IMR-90 (cell line): Measurements from ENCODE around the gene NEK6. TPM values are rescaled to one million over a fixed set of nuclear protein-coding genes. Genes with fewer than 3 reads are reported as not detected.

Source experiments
- ATAC-seq: fragments of 200-7000 bp; cut with Tn5 transposase; 2 replicates; pipeline ENCODE4 v1.9.1; 2020; ENCODE audit warnings: low read depth, mild to moderate bottlenecking, moderate library complexity
- BruUV-seq: library from RNA; stranded (reverse); fragments of 400-500 nt; replicated peaks from 2 replicates; lab custom pipeline; 2021; lab: Mats Ljungman, UMichigan
- CTCF ChIA-PET: fragments of 300-600 bp; formaldehyde crosslinking; extraction: SDS; loops from one replicate; lab custom pipeline; 2021; ENCODE audit warnings: antibody characterized with exemption; lab: Yijun Ruan, JAX
- POLR2A ChIA-PET: fragments of 300-600 bp; sonication (Branson Sonifier 250); formaldehyde crosslinking; loops from one replicate; lab custom pipeline; 2022; ENCODE audit warnings: antibody characterized with exemption; ENCODE audit not compliant: unreplicated experiment; lab: Charles Lee
- DNase-seq: peaks from one replicate; pipeline ENCODE4 v3.0.0; 2013
- H2AFZ ChIP-seq: replicated peaks from 2 replicates; pipeline ENCODE3; 2013; ENCODE audit warnings: low read length, mild to moderate bottlenecking; ENCODE audit not compliant: poor library complexity
- H2AK5ac ChIP-seq: 2 replicates; pipeline ENCODE4 v1.6.1; 2013; ENCODE audit warnings: low read depth, low read length, inconsistent platforms
- H2AK9ac ChIP-seq: replicated peaks from 2 replicates; pipeline ENCODE3; 2013; ENCODE audit warnings: mild to moderate bottlenecking, low read depth, low read length, moderate library complexity; ENCODE audit not compliant: poor library complexity
- H2BK120ac ChIP-seq: 2 replicates; pipeline ENCODE4 v1.6.1; 2013; ENCODE audit warnings: low read depth, low read length, inconsistent platforms
- H2BK15ac ChIP-seq: 3 replicates; pipeline ENCODE4 v1.6.1; 2013; ENCODE audit warnings: low read depth, low read length, inconsistent platforms
- H2BK20ac ChIP-seq: 2 replicates; pipeline ENCODE4 v1.6.1; 2013; ENCODE audit warnings: low read depth, mild to moderate bottlenecking, inconsistent platforms, low read length, moderate library complexity
- H2BK5ac ChIP-seq: 2 replicates; pipeline ENCODE4 v1.6.1; 2013; ENCODE audit warnings: mild to moderate bottlenecking, low read depth, low read length, inconsistent platforms; ENCODE audit not compliant: poor library complexity, severe bottlenecking
- H3K14ac ChIP-seq: replicated peaks from 2 replicates; pipeline ENCODE4 v1.6.1; 2013; ENCODE audit warnings: low read depth, low read length, inconsistent platforms
- H3K18ac ChIP-seq: 2 replicates; pipeline ENCODE4 v1.6.1; 2013; ENCODE audit warnings: low read depth, low read length, control low read depth
- H3K23ac ChIP-seq: 2 replicates; pipeline ENCODE4 v1.6.1; 2013; ENCODE audit warnings: low read depth, low read length, inconsistent platforms
- H3K27ac ChIP-seq: 2 replicates; pipeline ENCODE4 v1.5.1; 2013; ENCODE audit warnings: mild to moderate bottlenecking, control low read depth, low read length; ENCODE audit not compliant: insufficient read depth
- H3K27me3 ChIP-seq: 2 replicates; pipeline ENCODE4 v1.6.1; 2013; ENCODE audit warnings: low read length; ENCODE audit not compliant: control insufficient read depth, insufficient read depth
- H3K36me3 ChIP-seq: 2 replicates; pipeline ENCODE4 v1.6.1; 2013; ENCODE audit warnings: low read length, mixed read lengths; ENCODE audit not compliant: control insufficient read depth, insufficient read depth
- H3K4ac ChIP-seq: 2 replicates; pipeline ENCODE4 v1.6.1; 2013; ENCODE audit warnings: low read depth, low read length, inconsistent platforms
- H3K4me1 ChIP-seq: 2 replicates; pipeline ENCODE4 v1.6.1; 2013; ENCODE audit warnings: low read length, mixed read lengths; ENCODE audit not compliant: control insufficient read depth, insufficient read depth
- H3K4me2 ChIP-seq: 2 replicates; pipeline ENCODE4 v1.6.1; 2013; ENCODE audit warnings: low read depth, mild to moderate bottlenecking, control low read depth, low read length, moderate library complexity
- H3K4me3 ChIP-seq: 2 replicates; pipeline ENCODE4 v1.5.1; 2013; ENCODE audit warnings: low read depth, mild to moderate bottlenecking, control low read depth, low read length, moderate library complexity; ENCODE audit not compliant: insufficient read depth
- H3K56ac ChIP-seq: 2 replicates; pipeline ENCODE4 v1.6.1; 2013; ENCODE audit warnings: low read length, inconsistent platforms; ENCODE audit not compliant: insufficient read depth; ENCODE audit errors: extremely low read depth
- H3K79me1 ChIP-seq, 2 experiments: 2 replicates each; pipeline ENCODE4 v1.6.1; 2013; ENCODE audit warnings: low read length in 2 of 2, inconsistent platforms in 1 of 2, low read depth in 1 of 2
- H3K9ac ChIP-seq: 2 replicates; pipeline ENCODE4 v1.6.1; 2013; ENCODE audit warnings: low read depth, low read length, control low read depth
- H3K9me1 ChIP-seq: 2 replicates; pipeline ENCODE4 v1.6.1; 2013; ENCODE audit warnings: low read length, inconsistent platforms; ENCODE audit not compliant: insufficient read depth
- H3K9me3 ChIP-seq: 2 replicates; pipeline ENCODE4 v1.6.1; 2013; ENCODE audit warnings: low read length; ENCODE audit not compliant: control insufficient read depth, insufficient read depth
- H4K20me1 ChIP-seq: 2 replicates; pipeline ENCODE4 v1.6.1; 2013; ENCODE audit warnings: low read length, inconsistent platforms; ENCODE audit not compliant: insufficient read depth
- H4K5ac ChIP-seq: 2 replicates; pipeline ENCODE4 v1.6.1; 2013; ENCODE audit warnings: mild to moderate bottlenecking, low read depth, low read length, control low read depth
- H4K8ac ChIP-seq, 2 experiments: 2 replicates each; pipeline ENCODE4 v1.6.1; 2013; ENCODE audit warnings: low read depth in 2 of 2, low read length in 2 of 2, control low read depth in 1 of 2, inconsistent platforms in 1 of 2
- H4K91ac ChIP-seq: 2 replicates; pipeline ENCODE4 v1.6.1; 2013; ENCODE audit warnings: low read depth, low read length, inconsistent platforms; ENCODE audit not compliant: insufficient read depth
- FOS ChIP-seq: fragments of 150-350 bp; IDR thresholded peaks from 2 replicates; pipeline ENCODE4 v1.6.1; 2016; ENCODE audit warnings: low read depth, low read length
- WGBS, 2 experiments: methylation state at CpG; one replicate each; pipeline versions ENCODE4 v1.1.5 to v1.1.7; 2013; ENCODE audit warnings: missing lambda C conversion rate in 2 of 2; ENCODE audit not compliant: insufficient read length in 1 of 2; ENCODE audit errors: extremely low coverage in 2 of 2; 5-methylcytosine and 5-hydroxymethylcytosine counted together
- dilution Hi-C: fragments of 300-500 bp; cut with HindIII; formaldehyde crosslinking; loops from one replicate; pipeline ENCODE4 v1.14.3; 2018; ENCODE audit warnings: low sequenced_read_pairs; ENCODE audit not compliant: unreplicated experiment
- in situ Hi-C: fragments of 300-500 bp; cut with MboI; formaldehyde crosslinking; loops from 3 replicates; pipeline ENCODE4 v1.14.3; 2019; ENCODE audit warnings: low sequenced_read_pairs, inconsistent platforms, mixed read lengths
- intact Hi-C: fragments of 100-400 bp; cut with micrococcal nuclease; formaldehyde crosslinking; loops from 2 replicates; pipeline ENCODE4 v1.10.0; 2022
- polyA plus RNA-seq, 3 experiments: library from polyadenylated mRNA; depleted of rRNA; stranded (reverse); fragments of >200 nt; gene quantifications; 2 replicates each; pipeline ENCODE4 v1.2.3, GENCODE V29; 2012; ENCODE audit warnings: low replicate concordance in 1 of 3
- total RNA-seq: library from RNA; depleted of rRNA; stranded (reverse); fragments of >200 nt; gene quantifications from 2 replicates; pipeline ENCODE4 v1.2.3, GENCODE V29; 2012

The NEK6 gene
- total and polyA plus RNA-seq, 2 of the 4 experiments (the other 2 are of a cell fraction) = 79.9 to 112 TPM

DNA sequence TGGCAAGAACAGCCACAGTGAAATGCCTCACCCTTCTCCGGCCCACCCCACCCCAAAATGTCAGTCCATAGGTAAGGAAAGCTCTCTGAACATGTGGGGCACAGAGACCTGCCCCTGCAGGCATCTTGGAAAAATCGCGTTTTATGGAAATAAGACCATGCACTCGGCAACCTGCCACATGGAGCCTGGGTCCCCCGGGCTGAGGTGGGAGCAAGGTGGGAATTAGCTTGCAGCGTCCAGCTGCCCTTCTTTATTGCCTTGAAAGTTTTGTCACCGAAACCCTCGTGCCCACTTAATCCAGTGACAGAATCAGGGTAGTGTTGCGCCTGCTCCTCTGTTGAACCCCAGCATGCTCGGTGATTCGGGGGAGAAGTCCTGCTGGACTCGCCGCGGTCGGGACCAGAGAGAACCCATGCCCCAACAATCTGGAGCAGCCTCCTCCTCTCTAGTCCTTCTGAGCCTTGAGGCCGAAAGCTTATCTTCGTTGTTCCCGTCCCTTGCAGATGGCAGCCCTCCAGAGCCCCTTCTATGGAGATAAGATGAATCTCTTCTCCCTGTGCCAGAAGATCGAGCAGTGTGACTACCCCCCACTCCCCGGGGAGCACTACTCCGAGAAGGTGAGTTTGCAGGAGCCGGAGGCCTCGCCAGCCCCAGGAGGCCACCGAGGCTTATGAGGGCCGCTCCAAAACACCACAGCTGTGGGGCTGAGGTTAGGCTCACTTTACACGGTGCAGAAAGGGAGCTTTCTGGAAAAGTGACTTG, 89.6 kb downstream of the NEK6 start:
- no peak overlapping the region for H3K4me2 ChIP-seq
- 0 out of 2 replicates have a peak, but pooled peaks cover 3% of the 10 kb centered on the region for H3K9me1 ChIP-seq
- H2BK20ac ChIP-seq = no peak overlapping the region
- H3K23ac ChIP-seq = no peak overlapping the region
- H2AFZ ChIP-seq = no peak overlapping the region
- H3K79me1 ChIP-seq = peaks cover 24 to 76% of the 10 kb centered on the region in 2 experiments
- dilution Hi-C loops = no loop called here
- no peak overlapping the region for H3K18ac ChIP-seq
- no peak overlapping the region for H2BK15ac ChIP-seq
- DNase-seq (no peak), ATAC-seq (no peak)
- no peak overlapping the region; the same call in 1 of the 2 replicates for H3K56ac ChIP-seq
- H3K36me3 ChIP-seq = peaks cover 82% of the 10 kb centered on the region
- no peak overlapping the region for H2AK9ac ChIP-seq
- no peak overlapping the region for H3K4ac ChIP-seq
- no peak overlapping the region for H4K5ac ChIP-seq
- H3K9me3 ChIP-seq = no peaks in the 10 kb centered on the region
- H3K27me3 ChIP-seq = no peaks in the 10 kb centered on the region
- no peak overlapping the region for H3K9ac ChIP-seq
- intact Hi-C loops = no loop called here
- no peak overlapping the region for H3K27ac ChIP-seq
- WGBS, 2 experiments = 93% methylated on average over 8 of the region's 26 CpGs; no CpG with 5 or more reads in 1 of the 2 experiments
- in situ Hi-C loops = no loop called here
- no peak overlapping the region for H4K8ac ChIP-seq
- ChIA-PET CTCF (no interaction called here), POLR2A (no interaction called here)
- H2BK120ac ChIP-seq = no peak overlapping the region
- peaks cover 11% of the 10 kb centered on the region for H3K4me1 ChIP-seq
- no peak overlapping the region for H2AK5ac ChIP-seq
- no peak for TF ChIP-seq FOS
- H3K4me3 ChIP-seq = no peak overlapping the region
- H3K14ac ChIP-seq = no peak overlapping the region
- H4K20me1 ChIP-seq = peaks cover 27% of the 10 kb centered on the region
- no peak overlapping the region for H4K91ac ChIP-seq
- no peak overlapping the region for H2BK5ac ChIP-seq
- no TSS peak for BruUV-seq
